ENCODE results near the gene IPO5. TPM values are rescaled to one million over a fixed set of nuclear protein-coding genes. Genes with fewer than 3 reads are reported as not detected.

The IPO5 gene
- total RNA-seq, 1 experiment from 2014 or later: 342 TPM

DNA sequence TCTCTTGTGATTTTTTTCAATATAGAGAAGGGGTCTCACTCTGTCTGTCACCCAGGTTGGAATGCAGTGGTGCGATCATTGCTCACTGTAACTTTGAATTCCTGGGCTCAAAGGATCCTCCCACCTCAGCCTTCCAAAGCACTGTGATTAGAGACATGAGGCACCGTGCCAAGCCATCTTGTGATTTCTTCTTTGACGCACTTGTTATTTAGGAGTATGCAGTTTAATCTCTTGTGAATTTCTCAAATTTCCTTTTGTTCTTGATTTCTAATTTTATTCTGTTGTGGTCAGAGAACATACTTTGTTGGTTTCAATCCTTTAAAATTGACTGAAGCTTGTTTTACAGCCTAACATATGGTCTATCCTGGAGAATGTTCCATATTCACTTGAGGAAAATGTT, 14.5 kb downstream of the IPO5 start:
- no peaks in the 10 kb centered on the region for H3K23me2 ChIP-seq (ENCODE audit: insufficient read length, low read depth, low read length, poor library complexity, severe bottlenecking)
- no peaks in the 10 kb centered on the region for H3K4me1 ChIP-seq (ENCODE audit: insufficient read depth, low read length)
- no peak overlapping the region for H4K5ac ChIP-seq (ENCODE audit: insufficient read length, low read depth, low read length)
- no peak overlapping the region for H2AFZ ChIP-seq (ENCODE audit: low read length)
- no peak for DNase-seq
- no peak overlapping the region for H3K56ac ChIP-seq (ENCODE audit: insufficient read length, low read depth, low read length)
- H2AK5ac ChIP-seq (ENCODE audit: insufficient read length, low read length): no peak overlapping the region
- H3K23ac ChIP-seq (ENCODE audit: insufficient read length, low read depth, low read length): no peak overlapping the region
- H3K4me3 Mint-ChIP-seq: no peak overlapping the region
- no peak overlapping the region for H4K8ac ChIP-seq (replicated peaks; ENCODE audit: insufficient read length, low read depth, low read length)
- TF ChIP-seq, protein P1, sequence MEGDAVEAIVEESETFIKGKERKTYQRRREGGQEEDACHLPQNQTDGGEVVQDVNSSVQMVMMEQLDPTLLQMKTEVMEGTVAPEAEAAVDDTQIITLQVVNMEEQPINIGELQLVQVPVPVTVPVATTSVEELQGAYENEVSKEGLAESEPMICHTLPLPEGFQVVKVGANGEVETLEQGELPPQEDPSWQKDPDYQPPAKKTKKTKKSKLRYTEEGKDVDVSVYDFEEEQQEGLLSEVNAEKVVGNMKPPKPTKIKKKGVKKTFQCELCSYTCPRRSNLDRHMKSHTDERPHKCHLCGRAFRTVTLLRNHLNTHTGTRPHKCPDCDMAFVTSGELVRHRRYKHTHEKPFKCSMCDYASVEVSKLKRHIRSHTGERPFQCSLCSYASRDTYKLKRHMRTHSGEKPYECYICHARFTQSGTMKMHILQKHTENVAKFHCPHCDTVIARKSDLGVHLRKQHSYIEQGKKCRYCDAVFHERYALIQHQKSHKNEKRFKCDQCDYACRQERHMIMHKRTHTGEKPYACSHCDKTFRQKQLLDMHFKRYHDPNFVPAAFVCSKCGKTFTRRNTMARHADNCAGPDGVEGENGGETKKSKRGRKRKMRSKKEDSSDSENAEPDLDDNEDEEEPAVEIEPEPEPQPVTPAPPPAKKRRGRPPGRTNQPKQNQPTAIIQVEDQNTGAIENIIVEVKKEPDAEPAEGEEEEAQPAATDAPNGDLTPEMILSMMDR (conservative IDR thresholded peaks at IDR 0.05): no peak
- H3K9me3 ChIP-seq (ENCODE audit: control insufficient read depth, low read depth, low read length): no peaks in the 10 kb centered on the region
- no peak overlapping the region for H3K18ac ChIP-seq (ENCODE audit: insufficient read length, low read depth, low read length)
- no peak overlapping the region for H3K27ac ChIP-seq (ENCODE audit: insufficient read length, low read depth, low read length)
- H3K4me1 Mint-ChIP-seq: no peaks in the 10 kb centered on the region
- H3K36me3 Mint-ChIP-seq (ENCODE audit: insufficient read depth in 1 of 3, low read depth in 3 of 3): no peaks in the 10 kb centered on the region
- no peak overlapping the region for H2BK20ac ChIP-seq (ENCODE audit: low read depth, low read length, poor library complexity, severe bottlenecking)
- no peaks in the 10 kb centered on the region for H3K9me3 Mint-ChIP-seq
- no peak overlapping the region for H2BK12ac ChIP-seq (ENCODE audit: insufficient read length, low read depth, low read length)
- no peaks in the 10 kb centered on the region for H3K79me2 ChIP-seq (ENCODE audit: insufficient read depth, low read length)
- WGBS (ENCODE audit: extremely low coverage, insufficient read length, low lambda C conversion rate): no CpG with 5 or more reads among the region's 3 CpGs
- H2BK5ac ChIP-seq (ENCODE audit: insufficient read length, low read length): no peak overlapping the region
- no peak overlapping the region for H3K9ac ChIP-seq (ENCODE audit: extremely low read depth, insufficient read length, low read length)
- no peak overlapping the region for H4K91ac ChIP-seq (ENCODE audit: insufficient read length, low read depth, low read length)
- no peak overlapping the region for H3T11ph ChIP-seq (ENCODE audit: low read length)
- peaks cover 4% of the 10 kb centered on the region for H3K27me3 Mint-ChIP-seq (ENCODE audit: low read depth)
- H3K4ac ChIP-seq (ENCODE audit: low read depth, low read length): no peak overlapping the region
- H4K20me1 ChIP-seq (ENCODE audit: control insufficient read depth, insufficient read depth, insufficient read length): no peaks in the 10 kb centered on the region
- H3K14ac ChIP-seq (ENCODE audit: insufficient read depth, low read length): no peak overlapping the region
- H2BK120ac ChIP-seq (ENCODE audit: low read depth, low read length, poor library complexity, severe bottlenecking): no peak overlapping the region
- H2BK15ac ChIP-seq (ENCODE audit: low read depth, low read length): no peak overlapping the region
- H3K4me2 ChIP-seq (ENCODE audit: insufficient read depth, insufficient read length, low read length): no peak overlapping the region
- H3K27me3 ChIP-seq (ENCODE audit: insufficient read depth, low read length): no peaks in the 10 kb centered on the region
- no peak overlapping the region for H3K27ac Mint-ChIP-seq
- H3K79me1 ChIP-seq (ENCODE audit: insufficient read depth, low read depth, low read length, poor library complexity, severe bottlenecking): no peaks in the 10 kb centered on the region

Data from H9 (cell line).